Measurements from ENCODE around the gene PSMD8.

DNA sequence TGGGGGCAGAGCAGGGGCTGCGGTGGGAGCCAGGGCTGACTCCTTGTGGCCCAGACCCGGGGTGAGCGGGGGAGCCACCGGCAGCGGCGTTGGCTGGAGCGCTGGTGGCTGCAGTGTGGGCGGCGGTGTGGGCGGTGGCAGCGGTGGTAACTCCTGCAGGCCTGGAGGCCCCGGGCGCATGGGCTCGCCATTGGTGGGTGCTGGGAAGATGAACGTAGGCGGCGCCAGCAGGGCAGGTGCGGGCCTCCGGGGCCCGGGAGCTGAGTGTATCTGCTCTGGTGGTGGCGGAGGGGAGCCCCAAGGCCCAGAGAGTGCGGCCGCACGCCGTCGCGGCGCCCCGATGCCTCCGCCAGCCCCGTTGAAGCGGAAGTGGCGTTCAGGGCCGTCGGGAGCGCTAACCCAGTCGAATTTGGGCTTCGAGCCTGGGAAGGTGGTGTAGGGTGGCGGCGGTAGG lies 11.5 kb downstream of the PSMD8 start:
- no peak for TF ChIP-seq CTCF (conservative IDR thresholded peaks at IDR 0.05; ENCODE audit: low read depth, low read length)
- TF ChIP-seq EZH2 (IDR thresholded peaks at IDR 0.05; ENCODE audit: low read length, unreplicated experiment): no peak
- TF ChIP-seq EZH2phosphoT487 (IDR thresholded peaks at IDR 0.05; ENCODE audit: borderline replicate concordance, low read length): no peak

Measured in PC-3 (cell line).